Liver (tissue), 9 donors: ENCODE data around the gene HILPDA. TPM values are rescaled to one million over a fixed set of nuclear protein-coding genes. Genes with fewer than 3 reads are reported as not detected.
"Not testable (repeated sequence)": the region's sequence is repeated elsewhere in the genome, so short reads cannot be mapped to it uniquely, and the experiment has no call there.

Experiments used
- DNase-seq: peaks from one replicate; pipeline ENCODE4 v3.0.0-alpha.2; 2017; ENCODE audit warnings: low spot score
- H3K27ac ChIP-seq, 2 donors: one replicate each; pipeline ENCODE4 v1.7.0; 2013; ENCODE audit warnings: inconsistent platforms in 2 of 2, low read length in 2 of 2, control low read depth in 1 of 2, low read depth in 1 of 2, mild to moderate bottlenecking in 1 of 2
- H3K27me3 ChIP-seq, 4 donors: one replicate each; pipeline versions ENCODE4 v1.6.1 to v1.7.0; 2013; ENCODE audit warnings: low read length in 3 of 4, inconsistent platforms in 1 of 4, mild to moderate bottlenecking in 1 of 4, moderate library complexity in 1 of 4; ENCODE audit not compliant: control insufficient read depth in 4 of 4, insufficient read depth in 4 of 4
- H3K36me3 ChIP-seq, 4 donors: one replicate each; pipeline versions ENCODE4 v1.6.1 to v1.7.0; 2013; ENCODE audit warnings: low read length in 3 of 4, mild to moderate bottlenecking in 3 of 4, low read depth in 1 of 4, moderate library complexity in 1 of 4; ENCODE audit not compliant: control insufficient read depth in 4 of 4, insufficient read depth in 3 of 4
- H3K4me1 ChIP-seq, 4 donors: one replicate each; pipeline versions ENCODE4 v1.6.1 to v1.7.0; 2013; ENCODE audit warnings: low read length in 3 of 4, mild to moderate bottlenecking in 3 of 4, moderate library complexity in 1 of 4; ENCODE audit not compliant: control insufficient read depth in 4 of 4, insufficient read depth in 4 of 4
- H3K4me3 ChIP-seq, 3 donors: one replicate each; pipeline versions ENCODE4 v1.6.1 to v1.7.0; 2013; ENCODE audit warnings: low read length in 3 of 3, control low read depth in 1 of 3, low read depth in 1 of 3, mild to moderate bottlenecking in 1 of 3
- H3K9ac ChIP-seq, 2 donors: one replicate each; pipeline ENCODE4 v1.7.0; 2013; ENCODE audit warnings: low read length in 2 of 2, mild to moderate bottlenecking in 2 of 2, moderate library complexity in 2 of 2, control low read depth in 1 of 2, low read depth in 1 of 2
- H3K9me3 ChIP-seq, 4 donors: one replicate each; pipeline versions ENCODE4 v1.6.1 to v1.7.0; 2013; ENCODE audit warnings: low read length in 3 of 4; ENCODE audit not compliant: control insufficient read depth in 4 of 4
- ATF3 ChIP-seq: IDR thresholded peaks from 2 replicates; pipeline ENCODE4 v1.6.1; 2016; ENCODE audit warnings: antibody characterized with exemption
- CTCF ChIP-seq: fragments of 150-350 bp; IDR thresholded peaks from 2 replicates; pipeline ENCODE4 v1.5.1; 2017; ENCODE audit warnings: improper control_type of control experiment, low read depth, low read length; ENCODE audit not compliant: missing input control
- EGR1 ChIP-seq, 2 donors: IDR thresholded peaks; 2 replicates each; pipeline ENCODE4 v1.6.1; 2016 to 2018; ENCODE audit warnings: antibody characterized with exemption in 2 of 2, low read depth in 2 of 2
- FOXA1 ChIP-seq: IDR thresholded peaks from 2 replicates; pipeline ENCODE4 v1.6.1; 2016; ENCODE audit warnings: antibody characterized with exemption
- FOXA2 ChIP-seq: IDR thresholded peaks from 2 replicates; pipeline ENCODE4 v1.6.1; 2016; ENCODE audit warnings: antibody characterized with exemption
- GABPA ChIP-seq, 2 donors: IDR thresholded peaks in 1 of 2; conservative IDR thresholded peaks in 1 of 2; 2 replicates each; pipeline ENCODE4 v1.6.1; 2016; ENCODE audit warnings: antibody characterized with exemption in 2 of 2, mild to moderate bottlenecking in 1 of 2, moderate library complexity in 1 of 2
- HNF4A ChIP-seq, 2 donors: conservative IDR thresholded peaks; 2 replicates each; pipeline ENCODE4 v1.6.1; 2016; ENCODE audit warnings: antibody characterized with exemption in 2 of 2, mild to moderate bottlenecking in 2 of 2
- HNF4G ChIP-seq: IDR thresholded peaks from 2 replicates; pipeline ENCODE4 v1.6.1; 2016; ENCODE audit warnings: antibody characterized with exemption
- JUND ChIP-seq, 2 donors: IDR thresholded peaks; 2 replicates each; pipeline ENCODE4 v1.6.1; 2016; ENCODE audit warnings: antibody characterized with exemption in 2 of 2
- MAX ChIP-seq: IDR thresholded peaks from 2 replicates; pipeline ENCODE4 v1.6.1; 2016; ENCODE audit warnings: antibody characterized with exemption
- NR2F2 ChIP-seq: IDR thresholded peaks from 2 replicates; pipeline ENCODE4 v1.6.1; 2016; ENCODE audit warnings: antibody characterized with exemption
- RAD21 ChIP-seq, 2 donors: IDR thresholded peaks; 2 replicates each; pipeline ENCODE4 v1.6.1; 2016; ENCODE audit warnings: antibody characterized with exemption in 2 of 2, mild to moderate bottlenecking in 2 of 2
- REST ChIP-seq: IDR thresholded peaks from 2 replicates; pipeline ENCODE4 v1.6.1; 2016; ENCODE audit warnings: antibody characterized with exemption, mild to moderate bottlenecking
- RXRA ChIP-seq, 2 donors: IDR thresholded peaks; 2 replicates each; pipeline ENCODE4 v1.6.1; 2017 to 2018; ENCODE audit warnings: antibody characterized with exemption in 2 of 2, mild to moderate bottlenecking in 1 of 2
- SP1 ChIP-seq: IDR thresholded peaks from 2 replicates; pipeline ENCODE4 v1.6.1; 2018; ENCODE audit warnings: antibody characterized with exemption, mild to moderate bottlenecking
- TAF1 ChIP-seq: conservative IDR thresholded peaks from 2 replicates; pipeline ENCODE4 v1.6.1; 2016; ENCODE audit warnings: antibody characterized with exemption, mild to moderate bottlenecking
- YY1 ChIP-seq: IDR thresholded peaks from 2 replicates; pipeline ENCODE4 v1.6.1; 2016; ENCODE audit warnings: antibody characterized with exemption, mild to moderate bottlenecking
- ZBTB33 ChIP-seq: IDR thresholded peaks from 2 replicates; pipeline ENCODE4 v1.6.1; 2016; ENCODE audit warnings: antibody characterized with exemption
- WGBS: extraction: QIAGEN DNeasy Blood & Tissue Kit; methylation state at CpG from one replicate; pipeline ENCODE4 v1.1.7; 2013; 5-methylcytosine and 5-hydroxymethylcytosine counted together
- polyA plus RNA-seq, 2 donors: library from polyadenylated mRNA; stranded (reverse) in 1 of 2; unstranded in 1 of 2; fragments of 200-250 nt in 1 of 2; fragments of >200 nt in 1 of 2; fragmentation: Nextera tagmentation in 1 of 2; extraction: Ambion mirVana in 1 of 2; gene quantifications; one replicate each; pipeline versions ENCODE4 v1.2.1 to v1.2.3, GENCODE V29; 2013 to 2015
- total RNA-seq, 2 donors: library from RNA; depleted of rRNA; stranded (reverse); fragments of >200 nt; gene quantifications; one replicate each; pipeline ENCODE4 v1.2.3, GENCODE V29; 2014
- donor health status: healthy.
- donor health status: healthy.
- donor health status: healthy.
- donor health status: healthy.
- donor health status: healthy.

HILPDA gene
- total and polyA plus RNA-seq, 4 donors = 3.9 to 5.6 (median 5.2) TPM

GRCh38 chr7:128462460-128462859 lies 6.8 kb downstream of the HILPDA start:
- Histone ChIP-seq H3K36me3 (no peaks in the 10 kb centered on the region), H3K4me3 (no peak overlapping the region), H3K27ac (no peak overlapping the region), H3K9ac (no peak overlapping the region), H3K9me3 (no peaks in the 10 kb centered on the region), H3K4me1 (peaks cover 0 to 4% (median under 1%) of the 10 kb centered on the region in 4 donors), H3K27me3 (no peaks in the 10 kb centered on the region)
- no peak for DNase-seq
- 83% methylated on average over 5 of the region's 5 CpGs for WGBS
- TF ChIP-seq FOXA1 (no peak), REST (no peak), RAD21 (IDR thresholded peaks at IDR 0.05) (no peak), HNF4G (no peak), GABPA (IDR thresholded peaks at IDR 0.05 in 1 of 2, conservative IDR thresholded peaks at IDR 0.05 in 1 of 2) (no peak), SP1 (no peak), CTCF (no peak), YY1 (no peak), HNF4A (conservative IDR thresholded peaks at IDR 0.05) (no peak), ZBTB33 (no peak), EGR1 (IDR thresholded peaks at IDR 0.05; ENCODE audit: low read depth in 2 of 2) (no peak), MAX (no peak), NR2F2 (no peak), RXRA (IDR thresholded peaks at IDR 0.05) (no peak), ATF3 (no peak), TAF1 (no peak), JUND (IDR thresholded peaks at IDR 0.05) (no peak), FOXA2 (no peak)

GRCh38 chr7:128463345-128463744 lies 7.7 kb downstream of the HILPDA start:
- 97% methylated on average over 30 of the region's 30 CpGs for WGBS
- not testable (repeated sequence) for DNase-seq

GRCh38 chr7:128463933-128464332 lies 8.3 kb downstream of the HILPDA start:
- not testable (repeated sequence) for DNase-seq

More at GRCh38 chr7:128463345-128463744, 7.7 kb downstream of the HILPDA start:
- not testable (repeated sequence) for H3K27me3 ChIP-seq, H3K4me1 ChIP-seq, H3K36me3 ChIP-seq, H3K4me3 ChIP-seq, H3K9me3 ChIP-seq, H3K9ac ChIP-seq, H3K27ac ChIP-seq

GRCh38 chr7:128466871-128467270 lies 11.2 kb downstream of the HILPDA start:
- H3K27ac ChIP-seq = not testable (repeated sequence)

More at GRCh38 chr7:128463933-128464332, 8.3 kb downstream of the HILPDA start:
- not testable (repeated sequence) for H3K9me3 ChIP-seq, H3K36me3 ChIP-seq, H3K4me1 ChIP-seq, H3K27me3 ChIP-seq, H3K4me3 ChIP-seq, H3K9ac ChIP-seq, H3K27ac ChIP-seq
- 45% methylated on average over 7 of the region's 8 CpGs for WGBS

More at GRCh38 chr7:128466871-128467270, 11.2 kb downstream of the HILPDA start:
- H3K9ac ChIP-seq, H3K9me3 ChIP-seq, DNase-seq, H3K4me3 ChIP-seq, H3K4me1 ChIP-seq, H3K36me3 ChIP-seq, H3K27me3 ChIP-seq: not testable (repeated sequence)
